ENCODE data around the gene SNX27.
"Not testable (repeated sequence)": the region's sequence is repeated elsewhere in the genome, so short reads cannot be mapped to it uniquely, and the experiment has no call there.

Gene SNX27

GRCh38 chr1:151729157-151729965 is 117.5 kb downstream of the SNX27 start:
- H3K9me3 ChIP-seq (ENCODE audit: severe bottlenecking): no peaks in the 10 kb centered on the region
- H3K27me3 ChIP-seq (ENCODE audit: insufficient read depth, poor library complexity, severe bottlenecking): no peaks in the 10 kb centered on the region
- TF ChIP-seq CTCF (IDR thresholded peaks at IDR 0.05; ENCODE audit: poor library complexity, severe bottlenecking): no peak
- ATAC-seq (ENCODE audit: low read depth): no peak
- H3K4me3 ChIP-seq (ENCODE audit: severe bottlenecking): no peak overlapping the region
- no peak for DNase-seq (ENCODE audit: low spot score)
- H3K27ac ChIP-seq (ENCODE audit: poor library complexity, severe bottlenecking): no peak overlapping the region
- H3K36me3 ChIP-seq (ENCODE audit: low read depth): no peaks in the 10 kb centered on the region
- no peaks in the 10 kb centered on the region for H3K4me1 ChIP-seq (ENCODE audit: insufficient read depth, poor library complexity, severe bottlenecking)

GRCh38 chr1:151729966-151730291 is 118.1 kb downstream of the SNX27 start:
- no peaks in the 10 kb centered on the region for H3K4me1 ChIP-seq (ENCODE audit: insufficient read depth, poor library complexity, severe bottlenecking)
- H3K4me3 ChIP-seq (ENCODE audit: severe bottlenecking): no peak overlapping the region
- H3K27me3 ChIP-seq (ENCODE audit: insufficient read depth, poor library complexity, severe bottlenecking): no peaks in the 10 kb centered on the region
- ATAC-seq (ENCODE audit: low read depth) (no peak), DNase-seq (ENCODE audit: low spot score) (no peak)
- H3K27ac ChIP-seq (ENCODE audit: poor library complexity, severe bottlenecking): no peak overlapping the region
- no peak for TF ChIP-seq CTCF (IDR thresholded peaks at IDR 0.05; ENCODE audit: poor library complexity, severe bottlenecking)
- no peaks in the 10 kb centered on the region for H3K9me3 ChIP-seq (ENCODE audit: severe bottlenecking)
- no peaks in the 10 kb centered on the region for H3K36me3 ChIP-seq (ENCODE audit: low read depth)

- H3K4me1 ChIP-seq (ENCODE audit: insufficient read depth, poor library complexity, severe bottlenecking): no peaks in the 10 kb centered on the region
- H3K4me3 ChIP-seq (ENCODE audit: severe bottlenecking): no peak overlapping the region
- ATAC-seq (ENCODE audit: low read depth) (no peak), DNase-seq (ENCODE audit: low spot score) (no peak)
- TF ChIP-seq CTCF (IDR thresholded peaks at IDR 0.05; ENCODE audit: poor library complexity, severe bottlenecking): no peak
- H3K27ac ChIP-seq (ENCODE audit: poor library complexity, severe bottlenecking): no peak overlapping the region
- H3K27me3 ChIP-seq (ENCODE audit: insufficient read depth, poor library complexity, severe bottlenecking): no peaks in the 10 kb centered on the region
- peaks cover 3% of the 10 kb centered on the region for H3K9me3 ChIP-seq (ENCODE audit: severe bottlenecking)
- no peaks in the 10 kb centered on the region for H3K36me3 ChIP-seq (ENCODE audit: low read depth)
Measured at GRCh38 chr1:151733126-151733525, 121.3 kb downstream of the SNX27 start.

GRCh38 chr1:151733995-151734394 is 122.1 kb downstream of the SNX27 start:
- not testable (repeated sequence) for DNase-seq (ENCODE audit: low spot score); H3K4me3 ChIP-seq (ENCODE audit: severe bottlenecking); H3K9me3 ChIP-seq (ENCODE audit: severe bottlenecking); ATAC-seq (ENCODE audit: low read depth); H3K36me3 ChIP-seq (ENCODE audit: low read depth); H3K27me3 ChIP-seq (ENCODE audit: insufficient read depth, poor library complexity, severe bottlenecking); H3K27ac ChIP-seq (ENCODE audit: poor library complexity, severe bottlenecking); H3K4me1 ChIP-seq (ENCODE audit: insufficient read depth, poor library complexity, severe bottlenecking)

- Histone ChIP-seq H3K27me3 (ENCODE audit: insufficient read depth, poor library complexity, severe bottlenecking) (no peaks in the 10 kb centered on the region), H3K36me3 (ENCODE audit: low read depth) (no peaks in the 10 kb centered on the region), H3K4me3 (ENCODE audit: severe bottlenecking) (no peak overlapping the region), H3K9me3 (ENCODE audit: severe bottlenecking) (peaks cover 3% of the 10 kb centered on the region), H3K4me1 (ENCODE audit: insufficient read depth, poor library complexity, severe bottlenecking) (no peaks in the 10 kb centered on the region), H3K27ac (ENCODE audit: poor library complexity, severe bottlenecking) (no peak overlapping the region)
- DNase-seq (ENCODE audit: low spot score): no peak
- ATAC-seq (ENCODE audit: low read depth): no peak
- TF ChIP-seq CTCF (IDR thresholded peaks at IDR 0.05; ENCODE audit: poor library complexity, severe bottlenecking): no peak
Measured at GRCh38 chr1:151737026-151737425, 125.2 kb downstream of the SNX27 start.

Data from RWPE2 (cell line).